B cell (primary cell): ENCODE data around the gene CSMD2. TPM values are rescaled to one million over a fixed set of nuclear protein-coding genes. Genes with fewer than 3 reads are reported as not detected.

Source experiments
- ATAC-seq: fragments of 200-7000 bp; cut with Tn5 transposase; one replicate; pipeline ENCODE4 v1.10.0; 2021; ENCODE audit warnings: low read depth, mild to moderate bottlenecking, moderate number of reproducible peaks, moderate library complexity
- CTCF ChIA-PET: fragments of 350-600 bp; sonication (Branson Sonifier 250); formaldehyde crosslinking; loops from one replicate; lab custom pipeline; 2021; ENCODE audit warnings: antibody characterized with exemption, inconsistent platforms; lab: Charles Lee
- POLR2A ChIA-PET: fragments of 350-600 bp; sonication (Branson Sonifier 250); formaldehyde crosslinking; loops from one replicate; lab custom pipeline; 2021; ENCODE audit warnings: antibody characterized with exemption; lab: Charles Lee
- DNase-seq: peaks from one replicate; pipeline ENCODE4 v3.0.0; 2013
- H2AFZ ChIP-seq: 2 replicates; pipeline ENCODE4 v1.6.1; 2012; ENCODE audit warnings: mild to moderate bottlenecking, low read depth, low read length; ENCODE audit not compliant: insufficient read depth, poor library complexity, severe bottlenecking
- H3K27ac ChIP-seq, 2 donors: 1 replicate in 1 of 2; 2 replicates in 1 of 2; pipeline ENCODE4 v1.5.1; 2012 to 2013; ENCODE audit warnings: low read length in 2 of 2, mild to moderate bottlenecking in 2 of 2, moderate library complexity in 1 of 2
- H3K27me3 ChIP-seq, 4 experiments: fragments of 200-600 bp in 1 of 4; sonication (generic) in 1 of 4; replicated peaks in 1 of 4; 1 replicate in 2 of 4; 2 replicates in 2 of 4; pipeline versions ENCODE4 v1.6.1 to v1.7.0; 2013 to 2016; ENCODE audit warnings: low read length in 3 of 4, mild to moderate bottlenecking in 2 of 4, mixed read lengths in 1 of 4, moderate library complexity in 1 of 4; ENCODE audit not compliant: insufficient read depth in 4 of 4, control insufficient read depth in 3 of 4; ENCODE audit errors: control extremely low read depth in 1 of 4
- H3K36me3 ChIP-seq, 2 experiments: replicated peaks in 1 of 2; 1 replicate in 1 of 2; 2 replicates in 1 of 2; pipeline versions ENCODE4 v1.6.1 to v1.7.1; 2013; ENCODE audit warnings: low read length in 1 of 2; ENCODE audit not compliant: insufficient read depth in 2 of 2, control insufficient read depth in 1 of 2; ENCODE audit errors: control extremely low read depth in 1 of 2, extremely low read depth in 1 of 2
- H3K4me1 ChIP-seq, 2 donors: fragments of 200-600 bp in 1 of 2; sonication (generic) in 1 of 2; 1 replicate in 1 of 2; 2 replicates in 1 of 2; pipeline versions ENCODE4 v1.5.1 to v1.6.1; 2013 to 2017; ENCODE audit warnings: low read length in 2 of 2; ENCODE audit not compliant: control insufficient read depth in 2 of 2, insufficient read depth in 2 of 2
- H3K4me2 ChIP-seq: replicated peaks from 2 replicates; pipeline ENCODE3; 2012; ENCODE audit warnings: mild to moderate bottlenecking, low read depth, low read length; ENCODE audit not compliant: poor library complexity, severe bottlenecking
- H3K4me3 ChIP-seq, 5 experiments: fragments of 200-600 bp in 1 of 5; sonication (generic) in 1 of 5; 1 replicate in 3 of 5; 2 replicates in 2 of 5; pipeline versions ENCODE4 v1.5.1 to v1.7.0; 2011 to 2016; ENCODE audit warnings: low read length in 4 of 5, mild to moderate bottlenecking in 4 of 5, low read depth in 2 of 5, control low read depth in 1 of 5, moderate library complexity in 1 of 5; ENCODE audit not compliant: insufficient read depth in 1 of 5; ENCODE audit errors: control extremely low read depth in 1 of 5, extremely low read depth in 1 of 5
- H3K79me2 ChIP-seq: fragments of 200-600 bp; sonication (generic); one replicate; pipeline ENCODE4 v1.6.0; 2016; ENCODE audit warnings: low read length; ENCODE audit not compliant: control insufficient read depth, insufficient read depth
- H3K9ac ChIP-seq: fragments of 200-600 bp; sonication (generic); 2 replicates; pipeline ENCODE4 v1.6.1; 2017; ENCODE audit warnings: mild to moderate bottlenecking, low read length, moderate library complexity
- H3K9me3 ChIP-seq, 3 donors: one replicate each; pipeline versions ENCODE4 v1.6.1 to v1.7.1; 2013; ENCODE audit warnings: low read length in 2 of 3; ENCODE audit not compliant: control insufficient read depth in 2 of 3, insufficient read depth in 1 of 3; ENCODE audit errors: control extremely low read depth in 1 of 3
- H4K20me1 ChIP-seq: 2 replicates; pipeline ENCODE4 v1.6.0; 2012; ENCODE audit warnings: mild to moderate bottlenecking, low read length; ENCODE audit not compliant: insufficient read depth, control insufficient read depth, poor library complexity, severe bottlenecking
- H3K27ac Mint-ChIP-seq: one replicate; pipeline ENCODE4 v1.8.0; 2021; ENCODE audit warnings: mixed read lengths
- H3K27me3 Mint-ChIP-seq: one replicate; pipeline ENCODE4 v1.8.0; 2021; ENCODE audit warnings: mixed read lengths
- H3K4me1 Mint-ChIP-seq: one replicate; pipeline ENCODE4 v1.8.0; 2021; ENCODE audit warnings: mixed read lengths
- H3K4me3 Mint-ChIP-seq: one replicate; pipeline ENCODE4 v1.8.0; 2021; ENCODE audit warnings: mixed read lengths
- H3K9me3 Mint-ChIP-seq: one replicate; pipeline ENCODE4 v1.8.0; 2022; ENCODE audit warnings: mixed read lengths; ENCODE audit not compliant: insufficient read depth
- CTCF ChIP-seq: fragments of 200-600 bp; IDR thresholded peaks from one replicate; pipeline ENCODE4 v1.8.0; 2022; ENCODE audit warnings: antibody characterized with exemption, mild to moderate bottlenecking
- EZH2 ChIP-seq: IDR thresholded peaks from 2 replicates; pipeline ENCODE4 v1.6.1; 2012; ENCODE audit warnings: borderline replicate concordance, low read depth, mild to moderate bottlenecking, moderate library complexity, low read length; ENCODE audit not compliant: insufficient read depth, poor library complexity, severe bottlenecking
- WGBS: methylation state at CpG from one replicate; pipeline ENCODE4 v1.1.5; 2013; ENCODE audit warnings: missing lambda C conversion rate; ENCODE audit not compliant: insufficient coverage; 5-methylcytosine and 5-hydroxymethylcytosine counted together
- intact Hi-C: fragments of 100-400 bp; cut with micrococcal nuclease; formaldehyde crosslinking; loops from one replicate; pipeline ENCODE4 v1.10.0; 2022
- polyA plus RNA-seq: library from polyadenylated mRNA; depleted of rRNA; stranded (reverse); fragments of >200 nt; gene quantifications from 2 replicates; pipeline ENCODE4 v1.2.3, GENCODE V29; 2012
- total RNA-seq, 2 donors: library from RNA; stranded (reverse); fragments of 120-200 nt in 1 of 2; gene quantifications; 1 replicate in 1 of 2; 2 replicates in 1 of 2; pipeline versions ENCODE4 v1.2.3 to v1.2.4, GENCODE V29; 2013 to 2022

The CSMD2 gene
- total and polyA plus RNA-seq, 2 donors (not counting 1 experiment from before 2014, with no cell fraction given), result not detected

DNA sequence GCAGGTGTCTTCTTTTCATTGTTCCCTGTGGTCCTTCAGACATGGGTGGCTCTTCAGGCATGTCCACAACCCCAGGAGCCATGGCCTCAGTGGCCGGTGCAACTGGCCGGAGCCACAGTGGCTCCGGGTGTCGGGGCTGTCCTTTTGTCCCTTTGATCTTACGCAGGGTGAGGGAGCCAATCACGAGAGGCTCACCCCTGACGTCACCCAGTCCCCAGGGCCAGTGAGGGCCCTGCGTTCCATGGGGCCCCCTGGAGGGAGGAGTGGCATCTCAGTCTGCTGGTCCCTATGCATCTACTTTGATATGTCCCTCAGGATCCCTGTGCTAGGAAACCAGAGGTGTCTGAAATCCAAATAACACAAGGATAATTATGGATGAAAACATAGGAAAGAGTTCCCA lies 663.3 kb downstream of the CSMD2 start:
- 97% methylated on average over 8 of the region's 8 CpGs for WGBS
- peaks cover 0 to 10% (median under 1%) of the 10 kb centered on the region in 3 donors for H3K9me3 ChIP-seq

GRCh38 chr1:33501309-33501708 lies 663.7 kb downstream of the CSMD2 start:
- intact Hi-C loops, result no loop called here
- H3K36me3 ChIP-seq, result no peaks in the 10 kb centered on the region
- no peak overlapping the region for H3K4me3 ChIP-seq
- H3K4me1 Mint-ChIP-seq, result peaks cover 10% of the 10 kb centered on the region
- 63% methylated on average over 1 of the region's 2 CpGs for WGBS
- H3K4me2 ChIP-seq, result no peak overlapping the region
- TF ChIP-seq EZH2 (no peak), CTCF (no peak)
- CTCF ChIA-PET, result no interaction called here
- H2AFZ ChIP-seq, result no peak overlapping the region
- no peak overlapping the region for H3K9ac ChIP-seq
- H3K4me1 ChIP-seq, result peaks cover 0 to 6% of the 10 kb centered on the region in 2 donors
- no peaks in the 10 kb centered on the region for H4K20me1 ChIP-seq
- H3K27ac Mint-ChIP-seq, result no peak overlapping the region
- H3K27me3 ChIP-seq, result no peaks in the 10 kb centered on the region
- no peaks in the 10 kb centered on the region for H3K27me3 Mint-ChIP-seq
- POLR2A ChIA-PET, result no interaction called here
- peaks cover 6% of the 10 kb centered on the region for H3K9me3 Mint-ChIP-seq
- no peaks in the 10 kb centered on the region for H3K79me2 ChIP-seq
- no peak for ATAC-seq
- H3K9me3 ChIP-seq, result peaks cover 0 to 13% (median 4%) of the 10 kb centered on the region in 3 donors
- H3K4me3 Mint-ChIP-seq, result no peak overlapping the region
- no peak overlapping the region for H3K27ac ChIP-seq
- no peak for DNase-seq

More for the DNA sequence above, 663.3 kb downstream of the CSMD2 start:
- no peak for ATAC-seq
- H3K4me3 ChIP-seq, result no peak overlapping the region
- H3K4me2 ChIP-seq, result no peak overlapping the region
- TF ChIP-seq CTCF (no peak), EZH2 (no peak)
- intact Hi-C loops, result no loop called here
- peaks cover 6% of the 10 kb centered on the region for H3K9me3 Mint-ChIP-seq
- H3K9ac ChIP-seq, result no peak overlapping the region
- POLR2A ChIA-PET, result no interaction called here
- H3K36me3 ChIP-seq, result no peaks in the 10 kb centered on the region
- H2AFZ ChIP-seq, result no peak overlapping the region
- no peaks in the 10 kb centered on the region for H3K79me2 ChIP-seq
- H3K4me3 Mint-ChIP-seq, result no peak overlapping the region
- H3K4me1 ChIP-seq, result peaks cover 0 to 6% of the 10 kb centered on the region in 2 donors
- H3K27me3 ChIP-seq, result no peaks in the 10 kb centered on the region
- peaks cover 10% of the 10 kb centered on the region for H3K4me1 Mint-ChIP-seq
- H4K20me1 ChIP-seq, result no peaks in the 10 kb centered on the region
- no peak for DNase-seq
- no peak overlapping the region for H3K27ac ChIP-seq
- H3K27ac Mint-ChIP-seq, result no peak overlapping the region
- CTCF ChIA-PET, result no interaction called here
- H3K27me3 Mint-ChIP-seq, result no peaks in the 10 kb centered on the region
